ENCODE measurements around the gene LDLRAP1. TPM values are rescaled to one million over a fixed set of nuclear protein-coding genes. Genes with fewer than 3 reads are reported as not detected.

The LDLRAP1 gene
- total and polyA plus RNA-seq, 7 donors: 5.6 to 12.9 (median 10.5) TPM

GRCh38 chr1:25566176-25566729, 22.8 kb downstream of the LDLRAP1 start:
- intact Hi-C loops (cut with DNase I): loop anchor here in 1 of 2 donors (5.0 kb wide), 1 partner anchor 231 kb away; no protein-coding TSS in a partner anchor
- no peak for DNase-seq
- peaks cover 56% of the 10 kb centered on the region for H3K4me1 ChIP-seq
- no peak for TF ChIP-seq CTCF (IDR thresholded peaks at IDR 0.05)
- H3K4me3 ChIP-seq: peak overlapping the region; percentile 27
- peak overlapping the region; percentile 89 for H3K27ac ChIP-seq
- WGBS, 3 donors: 31 to 56% (median 32%) methylated on average over 9 of the region's 9 CpGs
- H3K9me3 ChIP-seq: no peaks in the 10 kb centered on the region
- no peaks in the 10 kb centered on the region for H3K27me3 ChIP-seq (ENCODE audit: insufficient read depth in 3 of 3, low read length in 2 of 3)
- peak in 2 of 4 donors; percentile 26 to 32 for ATAC-seq
- H3K36me3 ChIP-seq (ENCODE audit: insufficient read depth in 1 of 2, low read depth in 1 of 2): peaks cover 0 to 28% of the 10 kb centered on the region in 2 donors

- peak overlapping the region; percentile 89 for H3K27ac ChIP-seq
- no peaks in the 10 kb centered on the region for H3K9me3 ChIP-seq
- intact Hi-C loops (cut with DNase I): loop anchor here in 1 of 2 donors (5.0 kb wide), 1 partner anchor 230 kb away; no protein-coding TSS in a partner anchor
- no peaks in the 10 kb centered on the region for H3K27me3 ChIP-seq (ENCODE audit: insufficient read depth in 3 of 3, low read length in 2 of 3)
- ATAC-seq: peak; percentile 86 to 90 (median 88)
- DNase-seq: peak; percentile 84 to 94
- TF ChIP-seq CTCF (IDR thresholded peaks at IDR 0.05): peak; percentile 20
- peaks cover 53% of the 10 kb centered on the region for H3K4me1 ChIP-seq
- peak overlapping the region; percentile 27 for H3K4me3 ChIP-seq
- H3K36me3 ChIP-seq (ENCODE audit: insufficient read depth in 1 of 2, low read depth in 1 of 2): peaks cover 0 to 24% of the 10 kb centered on the region in 2 donors
- WGBS, 3 donors: 18 to 27% (median 18%) methylated on average over 21 of the region's 21 CpGs
Measured at GRCh38 chr1:25566730-25567341, 23.4 kb downstream of the LDLRAP1 start.

GRCh38 chr1:25567710-25568089, 24.3 kb downstream of the LDLRAP1 start:
- Histone ChIP-seq H3K4me1 (peaks cover 53% of the 10 kb centered on the region), H3K4me3 (no peak overlapping the region), H3K27ac (peak overlapping the region; percentile 89), H3K36me3 (ENCODE audit: insufficient read depth in 1 of 2, low read depth in 1 of 2) (peaks cover 0 to 20% of the 10 kb centered on the region in 2 donors), H3K27me3 (ENCODE audit: insufficient read depth in 3 of 3, low read length in 2 of 3) (no peaks in the 10 kb centered on the region), H3K9me3 (no peaks in the 10 kb centered on the region)
- intact Hi-C loops (cut with DNase I): loop anchor here in 1 of 2 donors (5.0 kb wide), 1 partner anchor 230 kb away; no protein-coding TSS in a partner anchor
- DNase-seq (peak; percentile 58 to 73), ATAC-seq (no peak)
- WGBS, 3 donors: 45 to 64% (median 57%) methylated on average over 10 of the region's 10 CpGs
- TF ChIP-seq CTCF (IDR thresholded peaks at IDR 0.05): no peak

GRCh38 chr1:25568090-25568833, 24.9 kb downstream of the LDLRAP1 start:
- 42 to 63% (median 44%) methylated on average over 21 of the region's 21 CpGs for WGBS, 3 donors

More at GRCh38 chr1:25568090-25568833, 24.9 kb downstream of the LDLRAP1 start:
- H3K4me1 ChIP-seq: peaks cover 53% of the 10 kb centered on the region
- TF ChIP-seq CTCF (IDR thresholded peaks at IDR 0.05): no peak
- peaks cover 0 to 16% of the 10 kb centered on the region in 2 donors for H3K36me3 ChIP-seq (ENCODE audit: insufficient read depth in 1 of 2, low read depth in 1 of 2)
- DNase-seq (peak; percentile 66 to 83), ATAC-seq (peak in 1 of 4 donors; percentile 6)
- H3K4me3 ChIP-seq: no peak overlapping the region
- peak overlapping the region; percentile 89 for H3K27ac ChIP-seq
- no peaks in the 10 kb centered on the region for H3K9me3 ChIP-seq
- intact Hi-C loops (cut with DNase I): loop anchor here in 1 of 2 donors (5.0 kb wide), 1 partner anchor 229 kb away; no protein-coding TSS in a partner anchor
- no peaks in the 10 kb centered on the region for H3K27me3 ChIP-seq (ENCODE audit: insufficient read depth in 3 of 3, low read length in 2 of 3)
